HCT116 (cell line): ENCODE data around the gene GPD2. TPM values are rescaled to one million over a fixed set of nuclear protein-coding genes. Genes with fewer than 3 reads are reported as not detected.

ENCODE experiments used
- ATAC-seq: fragments of 200-7000 bp; cut with Tn5 transposase; 2 replicates; pipeline ENCODE4 v1.9.1; 2020; ENCODE audit warnings: mild to moderate bottlenecking, moderate library complexity
- BruUV-seq: library from RNA; stranded (reverse); fragments of 400-500 nt; replicated peaks from 2 replicates; lab custom pipeline; 2021; lab: Mats Ljungman, UMichigan
- CTCF ChIA-PET: fragments of 300-600 bp; sonication (Branson Sonifier 250); formaldehyde crosslinking; loops from one replicate; lab custom pipeline; 2021; ENCODE audit warnings: antibody characterized with exemption; lab: Charles Lee
- POLR2A ChIA-PET: fragments of 300-600, 350-600 bp; sonication (Branson Sonifier 250); formaldehyde crosslinking; loops from one replicate; lab custom pipeline; 2021; ENCODE audit warnings: antibody characterized with exemption; lab: Charles Lee
- RAD21 ChIA-PET, 2 experiments: fragments of 300-600 bp; sonication (Branson Sonifier 250); formaldehyde crosslinking; loops; one replicate each; lab custom pipeline; 2023; ENCODE audit warnings: low total read pairs in 2 of 2; ENCODE audit not compliant: uncharacterized antibody in 2 of 2, unreplicated experiment in 2 of 2, low non-redundant PET in 1 of 2; lab: Charles Lee
- DNase-seq: peaks from one replicate; pipeline ENCODE4 v3.0.0-alpha.2; 2010; ENCODE audit warnings: low read depth, low spot score
- H2AFZ ChIP-seq: fragments of 200-600 bp; shearing (Covaris generic), sonication (generic); 2 replicates; pipeline ENCODE4 v1.6.1; 2017; ENCODE audit warnings: low read depth, mixed run types, mixed read lengths, antibody characterized with exemption, low read length; ENCODE audit not compliant: poor library complexity, severe bottlenecking
- H3K27ac ChIP-seq: 2 replicates; pipeline ENCODE4 v1.5.1; 2012; ENCODE audit warnings: low read depth, low read length
- H3K27me3 ChIP-seq: fragments of 200-600 bp; sonication (generic); 2 replicates; pipeline ENCODE4 v1.6.1; 2016; ENCODE audit warnings: mixed run types, low read length, mixed read lengths; ENCODE audit not compliant: insufficient read depth
- H3K36me3 ChIP-seq, 2 experiments: fragments of 200-500 bp in 1 of 2; fragments of 200-600 bp in 1 of 2; sonication (Bioruptor generic) in 1 of 2; sonication (generic) in 1 of 2; 2 replicates each; pipeline versions ENCODE4 v1.5.1 to v1.6.1; 2014 to 2016; ENCODE audit warnings: low read length in 2 of 2, inconsistent platforms in 1 of 2, mixed read lengths in 1 of 2, mixed run types in 1 of 2; ENCODE audit not compliant: insufficient read depth in 2 of 2, control insufficient read depth in 1 of 2
- H3K4me1 ChIP-seq, 2 experiments: fragments of 200-600 bp in 1 of 2; sonication (generic) in 1 of 2; 2 replicates each; pipeline versions ENCODE4 v1.5.1 to v1.6.1; 2012 to 2017; ENCODE audit warnings: low read length in 2 of 2, inconsistent platforms in 1 of 2, mild to moderate bottlenecking in 1 of 2, mixed read lengths in 1 of 2, mixed run types in 1 of 2, moderate library complexity in 1 of 2; ENCODE audit not compliant: insufficient read depth in 2 of 2, control insufficient read depth in 1 of 2
- H3K4me2 ChIP-seq: fragments of 200-600 bp; sonication (generic); 2 replicates; pipeline ENCODE4 v1.6.1; 2017; ENCODE audit warnings: mixed run types, low read length, mixed read lengths
- H3K4me3 ChIP-seq, 2 experiments: fragments of 200-600 bp in 1 of 2; sonication (generic) in 1 of 2; replicated peaks in 1 of 2; 2 replicates each; pipeline ENCODE4 v1.5.1; 2011 to 2016; ENCODE audit warnings: low read length in 2 of 2, control low read depth in 1 of 2, low read depth in 1 of 2, mild to moderate bottlenecking in 1 of 2, mixed read lengths in 1 of 2, mixed run types in 1 of 2
- H3K79me2 ChIP-seq: fragments of 200-600 bp; sonication (generic); 2 replicates; pipeline ENCODE4 v1.6.1; 2017; ENCODE audit warnings: mild to moderate bottlenecking, mixed run types, low read length, moderate library complexity, mixed read lengths; ENCODE audit not compliant: insufficient read depth
- H3K9ac ChIP-seq: fragments of 200-600 bp; sonication (generic); 2 replicates; pipeline ENCODE4 v1.6.1; 2016; ENCODE audit warnings: low read length, mixed read lengths
- H3K9me2 ChIP-seq: fragments of 200-600 bp; sonication (generic), shearing (Covaris generic); 2 replicates; pipeline ENCODE4 v1.6.1; 2017; ENCODE audit warnings: mixed run types, mild to moderate bottlenecking, moderate library complexity; ENCODE audit not compliant: insufficient read depth
- H3K9me3 ChIP-seq, 2 experiments: fragments of 200-500 bp in 1 of 2; fragments of 200-600 bp in 1 of 2; sonication (Bioruptor generic) in 1 of 2; sonication (generic) in 1 of 2; 2 replicates each; pipeline ENCODE4 v1.6.1; 2014 to 2017; ENCODE audit warnings: low read length in 2 of 2, mixed read lengths in 2 of 2, inconsistent platforms in 1 of 2, low read depth in 1 of 2, mild to moderate bottlenecking in 1 of 2, mixed run types in 1 of 2, moderate library complexity in 1 of 2; ENCODE audit not compliant: control insufficient read depth in 1 of 2, insufficient read depth in 1 of 2
- H4K20me1 ChIP-seq: fragments of 200-600 bp; sonication (generic), shearing (Covaris generic); 2 replicates; pipeline ENCODE4 v1.6.1; 2017; ENCODE audit warnings: mixed run types, mild to moderate bottlenecking, moderate library complexity; ENCODE audit not compliant: insufficient read depth
- CEBPB ChIP-seq: IDR thresholded peaks from 2 replicates; pipeline ENCODE4 v1.6.1; 2012; ENCODE audit warnings: low read depth
- ELF1 ChIP-seq: IDR thresholded peaks from 2 replicates; pipeline ENCODE4 v1.6.1; 2012; ENCODE audit warnings: low read depth, borderline replicate concordance
- POLR2A ChIP-seq: IDR thresholded peaks from 2 replicates; pipeline ENCODE4 v1.7.0; 2011; ENCODE audit warnings: borderline replicate concordance; ENCODE audit not compliant: insufficient read depth, insufficient read length; ENCODE audit errors: extremely low read depth
- YY1 ChIP-seq: IDR thresholded peaks from 2 replicates; pipeline ENCODE4 v1.6.1; 2011; ENCODE audit warnings: low read length, low read depth, moderate library complexity, mild to moderate bottlenecking; ENCODE audit not compliant: insufficient replicate concordance; ENCODE audit errors: extremely low read depth
- ZNF274 ChIP-seq: fragments of 200-500 bp; sonication (Bioruptor generic); IDR thresholded peaks from 2 replicates; pipeline ENCODE4 v1.6.1; 2014; ENCODE audit warnings: mild to moderate bottlenecking, low read depth, low read length, inconsistent platforms
- intact Hi-C: fragments of 100-400 bp; cut with micrococcal nuclease; formaldehyde crosslinking; loops from 2 replicates; pipeline ENCODE4 v1.10.0; 2022
- total RNA-seq: library from RNA; stranded (reverse); gene quantifications from one replicate; pipeline ENCODE4 v1.2.1, GENCODE V29; 2021; ENCODE audit not compliant: unreplicated experiment
- TF ChIP-seq, protein P1 (sequence below): IDR thresholded peaks from 2 replicates; pipeline ENCODE4 v1.6.1; 2012
- TF ChIP-seq, protein P2 (sequence below): IDR thresholded peaks from 2 replicates; pipeline ENCODE4 v1.6.1; 2011; ENCODE audit warnings: mild to moderate bottlenecking, low read length, moderate library complexity; ENCODE audit not compliant: insufficient replicate concordance; ENCODE audit errors: extremely low read depth
- TF ChIP-seq, protein P3 (sequence below): IDR thresholded peaks from 2 replicates; pipeline ENCODE4 v1.6.1; 2012; ENCODE audit warnings: low read depth
- TF ChIP-seq, protein P4 (sequence below): IDR thresholded peaks from 2 replicates; pipeline ENCODE4 v1.6.1; 2012

Gene GPD2
- total RNA-seq, 1 experiment from 2014 or later, result 80.7 TPM

DNA sequence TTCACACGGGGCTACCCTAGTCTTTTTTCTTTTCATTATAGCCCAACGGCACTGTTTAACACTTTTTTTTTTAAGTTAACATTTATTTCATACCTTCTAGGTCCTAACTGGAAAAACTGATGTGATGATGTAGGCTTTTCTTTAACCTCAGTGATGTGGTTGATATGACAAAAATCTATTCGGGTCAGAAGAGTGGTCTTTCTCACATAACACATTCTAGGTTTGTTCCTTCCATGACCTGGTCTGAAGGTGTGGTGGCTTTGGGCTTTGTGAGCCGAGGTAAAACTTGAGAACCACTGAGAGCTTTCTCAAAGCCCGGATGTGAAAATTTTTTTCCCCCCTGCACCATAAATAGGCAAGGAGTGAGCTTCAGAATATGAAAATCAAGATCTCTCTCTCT, 44.2 kb downstream of the GPD2 start:
- Histone ChIP-seq H3K36me3 (no peaks in the 10 kb centered on the region), H3K4me2 (no peak overlapping the region), H3K27ac (no peak overlapping the region), H4K20me1 (no peaks in the 10 kb centered on the region), H3K4me1 (peaks cover 0 to 4% of the 10 kb centered on the region in 2 experiments; a peak in 1 of 4 replicates), H3K9me2 (no peaks in the 10 kb centered on the region), H2AFZ (no peak overlapping the region), H3K27me3 (no peaks in the 10 kb centered on the region), H3K4me3 (no peak overlapping the region), H3K79me2 (peaks cover 6% of the 10 kb centered on the region), H3K9ac (no peak overlapping the region), H3K9me3 (no peaks in the 10 kb centered on the region)
- intact Hi-C loops, result no loop called here
- POLR2A ChIA-PET, result no interaction called here
- RAD21 ChIA-PET, result no interaction called here
- TF ChIP-seq, protein P1, sequence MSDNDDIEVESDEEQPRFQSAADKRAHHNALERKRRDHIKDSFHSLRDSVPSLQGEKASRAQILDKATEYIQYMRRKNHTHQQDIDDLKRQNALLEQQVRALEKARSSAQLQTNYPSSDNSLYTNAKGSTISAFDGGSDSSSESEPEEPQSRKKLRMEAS, result no peak
- TF ChIP-seq, protein P2, sequence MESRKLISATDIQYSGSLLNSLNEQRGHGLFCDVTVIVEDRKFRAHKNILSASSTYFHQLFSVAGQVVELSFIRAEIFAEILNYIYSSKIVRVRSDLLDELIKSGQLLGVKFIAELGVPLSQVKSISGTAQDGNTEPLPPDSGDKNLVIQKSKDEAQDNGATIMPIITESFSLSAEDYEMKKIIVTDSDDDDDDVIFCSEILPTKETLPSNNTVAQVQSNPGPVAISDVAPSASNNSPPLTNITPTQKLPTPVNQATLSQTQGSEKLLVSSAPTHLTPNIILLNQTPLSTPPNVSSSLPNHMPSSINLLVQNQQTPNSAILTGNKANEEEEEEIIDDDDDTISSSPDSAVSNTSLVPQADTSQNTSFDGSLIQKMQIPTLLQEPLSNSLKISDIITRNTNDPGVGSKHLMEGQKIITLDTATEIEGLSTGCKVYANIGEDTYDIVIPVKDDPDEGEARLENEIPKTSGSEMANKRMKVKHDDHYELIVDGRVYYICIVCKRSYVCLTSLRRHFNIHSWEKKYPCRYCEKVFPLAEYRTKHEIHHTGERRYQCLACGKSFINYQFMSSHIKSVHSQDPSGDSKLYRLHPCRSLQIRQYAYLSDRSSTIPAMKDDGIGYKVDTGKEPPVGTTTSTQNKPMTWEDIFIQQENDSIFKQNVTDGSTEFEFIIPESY, result no peak
- TF ChIP-seq ZNF274 (no peak), ELF1 (no peak), CEBPB (no peak), POLR2A (no peak), YY1 (no peak)
- TF ChIP-seq, protein P3, sequence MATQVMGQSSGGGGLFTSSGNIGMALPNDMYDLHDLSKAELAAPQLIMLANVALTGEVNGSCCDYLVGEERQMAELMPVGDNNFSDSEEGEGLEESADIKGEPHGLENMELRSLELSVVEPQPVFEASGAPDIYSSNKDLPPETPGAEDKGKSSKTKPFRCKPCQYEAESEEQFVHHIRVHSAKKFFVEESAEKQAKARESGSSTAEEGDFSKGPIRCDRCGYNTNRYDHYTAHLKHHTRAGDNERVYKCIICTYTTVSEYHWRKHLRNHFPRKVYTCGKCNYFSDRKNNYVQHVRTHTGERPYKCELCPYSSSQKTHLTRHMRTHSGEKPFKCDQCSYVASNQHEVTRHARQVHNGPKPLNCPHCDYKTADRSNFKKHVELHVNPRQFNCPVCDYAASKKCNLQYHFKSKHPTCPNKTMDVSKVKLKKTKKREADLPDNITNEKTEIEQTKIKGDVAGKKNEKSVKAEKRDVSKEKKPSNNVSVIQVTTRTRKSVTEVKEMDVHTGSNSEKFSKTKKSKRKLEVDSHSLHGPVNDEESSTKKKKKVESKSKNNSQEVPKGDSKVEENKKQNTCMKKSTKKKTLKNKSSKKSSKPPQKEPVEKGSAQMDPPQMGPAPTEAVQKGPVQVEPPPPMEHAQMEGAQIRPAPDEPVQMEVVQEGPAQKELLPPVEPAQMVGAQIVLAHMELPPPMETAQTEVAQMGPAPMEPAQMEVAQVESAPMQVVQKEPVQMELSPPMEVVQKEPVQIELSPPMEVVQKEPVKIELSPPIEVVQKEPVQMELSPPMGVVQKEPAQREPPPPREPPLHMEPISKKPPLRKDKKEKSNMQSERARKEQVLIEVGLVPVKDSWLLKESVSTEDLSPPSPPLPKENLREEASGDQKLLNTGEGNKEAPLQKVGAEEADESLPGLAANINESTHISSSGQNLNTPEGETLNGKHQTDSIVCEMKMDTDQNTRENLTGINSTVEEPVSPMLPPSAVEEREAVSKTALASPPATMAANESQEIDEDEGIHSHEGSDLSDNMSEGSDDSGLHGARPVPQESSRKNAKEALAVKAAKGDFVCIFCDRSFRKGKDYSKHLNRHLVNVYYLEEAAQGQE, result no peak
- TF ChIP-seq, protein P4, sequence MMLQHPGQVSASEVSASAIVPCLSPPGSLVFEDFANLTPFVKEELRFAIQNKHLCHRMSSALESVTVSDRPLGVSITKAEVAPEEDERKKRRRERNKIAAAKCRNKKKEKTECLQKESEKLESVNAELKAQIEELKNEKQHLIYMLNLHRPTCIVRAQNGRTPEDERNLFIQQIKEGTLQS, result no peak
- no TSS peak for BruUV-seq
- DNase-seq (no peak), ATAC-seq (no peak)
- CTCF ChIA-PET, result no interaction called here
